ENCODE measurements around the gene INSIG2.

The INSIG2 gene

GRCh38 chr2:118045286-118045685, 43.0 kb upstream of the INSIG2 start:
- H3K4me3 ChIP-seq (ENCODE audit: low read depth, low read length): no peak overlapping the region
- no peak overlapping the region for H2BK120ac ChIP-seq (ENCODE audit: insufficient read depth, low read length, poor library complexity)
- DNase-seq: no peak
- no peak overlapping the region for H4K91ac ChIP-seq (ENCODE audit: low read depth, low read length)
- no peak overlapping the region for H4K8ac ChIP-seq (ENCODE audit: low read depth, low read length)
- no CpG with 5 or more reads among the region's 1 CpG for WGBS (ENCODE audit: extremely low coverage, insufficient coverage, insufficient read length)
- H3K4me2 ChIP-seq (ENCODE audit: low read length): no peak overlapping the region
- no peaks in the 10 kb centered on the region for H3K79me2 ChIP-seq (ENCODE audit: control insufficient read depth, insufficient read depth, low read length, poor library complexity)
- H2AFZ ChIP-seq (ENCODE audit: insufficient read depth, low read length, poor library complexity): no peak overlapping the region
- H3K14ac ChIP-seq (ENCODE audit: low read length): no peak overlapping the region
- H3K27ac ChIP-seq (ENCODE audit: low read depth, low read length): no peak overlapping the region
- H3K23ac ChIP-seq (ENCODE audit: low read length): no peak overlapping the region
- H3K4ac ChIP-seq (ENCODE audit: low read depth, low read length): no peak overlapping the region
- H3K4me1 ChIP-seq (ENCODE audit: control insufficient read depth in 1 of 2, insufficient read depth in 2 of 2, low read length in 2 of 2): no peaks in the 10 kb centered on the region
- H3K27me3 ChIP-seq (ENCODE audit: insufficient read depth, low read length): no peaks in the 10 kb centered on the region
- H3K9me3 ChIP-seq (ENCODE audit: insufficient read depth, low read depth, low read length): peaks cover 1% of the 10 kb centered on the region
- no peaks in the 10 kb centered on the region for H3K79me1 ChIP-seq (ENCODE audit: low read length)
- no peak overlapping the region for H3K9ac ChIP-seq (ENCODE audit: low read length)
- no peak overlapping the region for H2AK5ac ChIP-seq (ENCODE audit: low read length)
- H4K12ac ChIP-seq (ENCODE audit: low read depth, low read length): no peak overlapping the region
- H3K18ac ChIP-seq (ENCODE audit: low read length): no peak overlapping the region
- H2BK5ac ChIP-seq (ENCODE audit: low read depth, low read length, poor library complexity): no peak overlapping the region
- no peaks in the 10 kb centered on the region for H3K36me3 ChIP-seq (ENCODE audit: control insufficient read depth in 1 of 2, insufficient read depth in 2 of 2, low read length in 2 of 2)
- H2BK12ac ChIP-seq (ENCODE audit: low read length): no peak overlapping the region

- no peak overlapping the region for H2BK5ac ChIP-seq (ENCODE audit: low read depth, low read length, poor library complexity)
- H4K8ac ChIP-seq (ENCODE audit: low read depth, low read length): no peak overlapping the region
- no peak overlapping the region for H3K4me3 ChIP-seq (ENCODE audit: low read depth, low read length)
- no CpG with 5 or more reads among the region's 4 CpGs for WGBS (ENCODE audit: extremely low coverage, insufficient coverage, insufficient read length)
- H3K4me2 ChIP-seq (ENCODE audit: low read length): no peak overlapping the region
- H3K4ac ChIP-seq (ENCODE audit: low read depth, low read length): no peak overlapping the region
- H4K12ac ChIP-seq (ENCODE audit: low read depth, low read length): no peak overlapping the region
- no peaks in the 10 kb centered on the region for H3K36me3 ChIP-seq (ENCODE audit: control insufficient read depth in 1 of 2, insufficient read depth in 2 of 2, low read length in 2 of 2)
- no peaks in the 10 kb centered on the region for H3K79me1 ChIP-seq (ENCODE audit: low read length)
- no peak overlapping the region for H2BK12ac ChIP-seq (ENCODE audit: low read length)
- no peak overlapping the region for H2AFZ ChIP-seq (ENCODE audit: insufficient read depth, low read length, poor library complexity)
- H3K79me2 ChIP-seq (ENCODE audit: control insufficient read depth, insufficient read depth, low read length, poor library complexity): no peaks in the 10 kb centered on the region
- H4K91ac ChIP-seq (ENCODE audit: low read depth, low read length): no peak overlapping the region
- no peaks in the 10 kb centered on the region for H3K27me3 ChIP-seq (ENCODE audit: insufficient read depth, low read length)
- H3K14ac ChIP-seq (ENCODE audit: low read length): no peak overlapping the region
- H2AK5ac ChIP-seq (ENCODE audit: low read length): no peak overlapping the region
- H3K9ac ChIP-seq (ENCODE audit: low read length): no peak overlapping the region
- H3K27ac ChIP-seq (ENCODE audit: low read depth, low read length): no peak overlapping the region
- H3K18ac ChIP-seq (ENCODE audit: low read length): no peak overlapping the region
- no peaks in the 10 kb centered on the region for H3K9me3 ChIP-seq (ENCODE audit: insufficient read depth, low read depth, low read length)
- no peak overlapping the region for H2BK120ac ChIP-seq (ENCODE audit: insufficient read depth, low read length, poor library complexity)
- peak in 1 of 2 donors; percentile 68 for DNase-seq
- H3K23ac ChIP-seq (ENCODE audit: low read length): no peak overlapping the region
- H3K4me1 ChIP-seq (ENCODE audit: control insufficient read depth in 1 of 2, insufficient read depth in 2 of 2, low read length in 2 of 2): no peaks in the 10 kb centered on the region
Measured at GRCh38 chr2:118046634-118047210, 41.5 kb upstream of the INSIG2 start.

GRCh38 chr2:118047380-118047826, 40.9 kb upstream of the INSIG2 start:
- WGBS (ENCODE audit: extremely low coverage, insufficient coverage, insufficient read length): no CpG with 5 or more reads among the region's 3 CpGs
- H3K9ac ChIP-seq (ENCODE audit: low read length): no peak overlapping the region

GRCh38 chr2:118048401-118048800, 39.9 kb upstream of the INSIG2 start:
- peak; percentile 59 to 84 for DNase-seq
- H3K18ac ChIP-seq (ENCODE audit: low read length): no peak overlapping the region
- no peak overlapping the region for H2BK12ac ChIP-seq (ENCODE audit: low read length)
- no peak overlapping the region for H3K27ac ChIP-seq (ENCODE audit: low read depth, low read length)
- no peak overlapping the region for H3K23ac ChIP-seq (ENCODE audit: low read length)
- H2BK5ac ChIP-seq (ENCODE audit: low read depth, low read length, poor library complexity): no peak overlapping the region
- H3K9ac ChIP-seq (ENCODE audit: low read length): no peak overlapping the region
- no peak overlapping the region for H2AFZ ChIP-seq (ENCODE audit: insufficient read depth, low read length, poor library complexity)
- no CpG with 5 or more reads among the region's 3 CpGs for WGBS (ENCODE audit: extremely low coverage, insufficient coverage, insufficient read length)
- no peaks in the 10 kb centered on the region for H3K27me3 ChIP-seq (ENCODE audit: insufficient read depth, low read length)
- no peak overlapping the region for H3K14ac ChIP-seq (ENCODE audit: low read length)
- no peak overlapping the region for H2AK5ac ChIP-seq (ENCODE audit: low read length)
- no peak overlapping the region for H4K12ac ChIP-seq (ENCODE audit: low read depth, low read length)
- H3K36me3 ChIP-seq (ENCODE audit: control insufficient read depth in 1 of 2, insufficient read depth in 2 of 2, low read length in 2 of 2): no peaks in the 10 kb centered on the region
- no peak overlapping the region for H2BK120ac ChIP-seq (ENCODE audit: insufficient read depth, low read length, poor library complexity)
- no peak overlapping the region for H4K8ac ChIP-seq (ENCODE audit: low read depth, low read length)
- H3K4me3 ChIP-seq (ENCODE audit: low read depth, low read length): no peak overlapping the region
- H4K91ac ChIP-seq (ENCODE audit: low read depth, low read length): no peak overlapping the region
- H3K9me3 ChIP-seq (ENCODE audit: insufficient read depth, low read depth, low read length): no peaks in the 10 kb centered on the region
- H3K4me2 ChIP-seq (ENCODE audit: low read length): no peak overlapping the region
- no peaks in the 10 kb centered on the region for H3K4me1 ChIP-seq (ENCODE audit: control insufficient read depth in 1 of 2, insufficient read depth in 2 of 2, low read length in 2 of 2)
- H3K79me1 ChIP-seq (ENCODE audit: low read length): no peaks in the 10 kb centered on the region
- H3K79me2 ChIP-seq (ENCODE audit: control insufficient read depth, insufficient read depth, low read length, poor library complexity): no peaks in the 10 kb centered on the region
- no peak overlapping the region for H3K4ac ChIP-seq (ENCODE audit: low read depth, low read length)

More at GRCh38 chr2:118047380-118047826, 40.9 kb upstream of the INSIG2 start:
- no peak overlapping the region for H2BK12ac ChIP-seq (ENCODE audit: low read length)
- H3K4me3 ChIP-seq (ENCODE audit: low read depth, low read length): no peak overlapping the region
- no peaks in the 10 kb centered on the region for H3K79me2 ChIP-seq (ENCODE audit: control insufficient read depth, insufficient read depth, low read length, poor library complexity)
- H4K91ac ChIP-seq (ENCODE audit: low read depth, low read length): no peak overlapping the region
- H2BK120ac ChIP-seq (ENCODE audit: insufficient read depth, low read length, poor library complexity): no peak overlapping the region
- H3K79me1 ChIP-seq (ENCODE audit: low read length): no peaks in the 10 kb centered on the region
- H3K9me3 ChIP-seq (ENCODE audit: insufficient read depth, low read depth, low read length): no peaks in the 10 kb centered on the region
- H3K4me1 ChIP-seq (ENCODE audit: control insufficient read depth in 1 of 2, insufficient read depth in 2 of 2, low read length in 2 of 2): no peaks in the 10 kb centered on the region
- no peak overlapping the region for H3K27ac ChIP-seq (ENCODE audit: low read depth, low read length)
- peak in 1 of 2 donors; percentile 67 for DNase-seq
- no peaks in the 10 kb centered on the region for H3K36me3 ChIP-seq (ENCODE audit: control insufficient read depth in 1 of 2, insufficient read depth in 2 of 2, low read length in 2 of 2)
- H3K18ac ChIP-seq (ENCODE audit: low read length): no peak overlapping the region
- no peak overlapping the region for H2AFZ ChIP-seq (ENCODE audit: insufficient read depth, low read length, poor library complexity)
- no peak overlapping the region for H3K14ac ChIP-seq (ENCODE audit: low read length)
- H2BK5ac ChIP-seq (ENCODE audit: low read depth, low read length, poor library complexity): no peak overlapping the region
- no peak overlapping the region for H4K12ac ChIP-seq (ENCODE audit: low read depth, low read length)
- no peaks in the 10 kb centered on the region for H3K27me3 ChIP-seq (ENCODE audit: insufficient read depth, low read length)
- H3K23ac ChIP-seq (ENCODE audit: low read length): no peak overlapping the region
- no peak overlapping the region for H3K4ac ChIP-seq (ENCODE audit: low read depth, low read length)
- no peak overlapping the region for H2AK5ac ChIP-seq (ENCODE audit: low read length)
- H3K4me2 ChIP-seq (ENCODE audit: low read length): no peak overlapping the region
- no peak overlapping the region for H4K8ac ChIP-seq (ENCODE audit: low read depth, low read length)

All from trophoblast cell (in vitro differentiated cells and primary cell).